DOHH2 (cell line): ENCODE measurements around the gene TRNP1.

Experiments
- CTCF ChIP-seq: fragments of 200-600 bp; sonication (generic); IDR thresholded peaks from one replicate; pipeline ENCODE4 v1.5.1; 2014; ENCODE audit warnings: antibody characterized with exemption, mild to moderate bottlenecking, low read depth, low read length; ENCODE audit not compliant: poor library complexity, severe bottlenecking
- EZH2phosphoT487 ChIP-seq: fragments of 200-600 bp; sonication (generic); IDR thresholded peaks from 2 replicates; pipeline ENCODE4 v1.6.1; 2017; ENCODE audit warnings: borderline replicate concordance, mild to moderate bottlenecking, antibody characterized with exemption, low read length, moderate library complexity, mixed read lengths

DNA sequence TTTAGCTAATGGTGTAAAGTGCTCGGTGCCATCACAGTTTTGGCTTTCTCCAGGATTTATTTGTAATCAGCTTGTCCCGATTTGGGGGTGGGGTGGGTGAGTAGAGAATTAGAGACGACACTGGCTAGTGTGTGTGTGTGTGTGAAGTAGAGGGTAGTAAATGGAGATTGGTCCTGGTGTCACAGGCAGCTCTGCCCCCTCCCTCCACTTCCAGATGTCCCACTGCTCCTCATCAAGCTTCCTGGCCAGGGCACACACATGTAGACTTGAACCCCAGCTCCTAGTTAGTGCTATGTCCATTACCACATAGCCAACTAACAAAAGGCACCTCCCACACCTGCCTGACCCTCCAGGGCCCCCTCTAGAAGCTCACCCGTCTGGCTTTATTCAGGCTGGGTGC, 3.2 kb downstream of the TRNP1 start:
- no peak for TF ChIP-seq CTCF
- no peak for TF ChIP-seq EZH2phosphoT487
